Mesendoderm (in vitro differentiated cells): ENCODE results near the gene RNF141.

Experiments used
- DNase-seq: peaks from one replicate; pipeline ENCODE4 v3.0.0; 2013
- H2AK5ac ChIP-seq: 2 replicates; pipeline ENCODE4 v1.6.1; 2013; ENCODE audit warnings: low read length, inconsistent platforms
- H2BK120ac ChIP-seq: 2 replicates; pipeline ENCODE4 v1.6.1; 2013; ENCODE audit warnings: low read depth, mild to moderate bottlenecking, low read length, moderate library complexity, mixed read lengths
- H2BK15ac ChIP-seq: replicated peaks from 2 replicates; pipeline ENCODE4 v1.6.1; 2013; ENCODE audit warnings: low read depth, mild to moderate bottlenecking, moderate library complexity
- H2BK5ac ChIP-seq: 2 replicates; pipeline ENCODE4 v1.6.1; 2013; ENCODE audit warnings: low read length, inconsistent platforms
- H3K18ac ChIP-seq: 2 replicates; pipeline ENCODE4 v1.6.1; 2013; ENCODE audit warnings: mild to moderate bottlenecking, low read length, mixed read lengths
- H3K23ac ChIP-seq: one replicate; pipeline ENCODE4 v1.6.1; 2013; ENCODE audit warnings: low read length
- H3K27ac ChIP-seq: 2 replicates; pipeline ENCODE4 v1.5.1; 2013; ENCODE audit warnings: low read depth, mild to moderate bottlenecking, inconsistent platforms, low read length, moderate library complexity
- H3K27me3 ChIP-seq: 2 replicates; pipeline ENCODE4 v1.6.1; 2013; ENCODE audit warnings: low read length, control low read depth, mild to moderate bottlenecking, inconsistent platforms; ENCODE audit not compliant: insufficient read depth, poor library complexity
- H3K36me3 ChIP-seq: 2 replicates; pipeline ENCODE4 v1.6.1; 2013; ENCODE audit warnings: low read length, inconsistent platforms; ENCODE audit not compliant: control insufficient read depth, insufficient read depth
- H3K4ac ChIP-seq: one replicate; pipeline ENCODE4 v1.6.1; 2013; ENCODE audit warnings: low read depth, mild to moderate bottlenecking, low read length, moderate library complexity
- H3K4me1 ChIP-seq: 2 replicates; pipeline ENCODE4 v1.6.1; 2013; ENCODE audit warnings: low read depth, low read length, inconsistent platforms; ENCODE audit not compliant: control insufficient read depth
- H3K4me2 ChIP-seq: 2 replicates; pipeline ENCODE4 v1.6.1; 2013; ENCODE audit warnings: low read length
- H3K4me3 ChIP-seq: 2 replicates; pipeline ENCODE4 v1.5.1; 2013; ENCODE audit warnings: mild to moderate bottlenecking, low read length
- H3K56ac ChIP-seq: one replicate; pipeline ENCODE4 v1.6.1; 2013; ENCODE audit warnings: low read length
- H3K79me1 ChIP-seq: 2 replicates; pipeline ENCODE4 v1.6.1; 2013; ENCODE audit warnings: low read length, inconsistent platforms
- H3K79me2 ChIP-seq: 2 replicates; pipeline ENCODE4 v1.6.1; 2013; ENCODE audit warnings: mild to moderate bottlenecking, low read length; ENCODE audit not compliant: control insufficient read depth, insufficient read depth
- H3K9ac ChIP-seq: 2 replicates; pipeline ENCODE4 v1.6.1; 2013; ENCODE audit warnings: low read length, inconsistent platforms
- H4K5ac ChIP-seq: one replicate; pipeline ENCODE4 v1.6.1; 2013; ENCODE audit warnings: low read length
- H4K8ac ChIP-seq: one replicate; pipeline ENCODE4 v1.6.1; 2013; ENCODE audit warnings: low read depth, mild to moderate bottlenecking, control low read depth, low read length, moderate library complexity
- WGBS: extraction: QIAGEN DNeasy Blood & Tissue Kit; methylation state at CpG from one replicate; pipeline ENCODE4 v1.1.7; 2013; ENCODE audit warnings: low lambda C conversion rate, missing lambda C conversion rate; ENCODE audit not compliant: insufficient coverage; ENCODE audit errors: extremely low coverage; 5-methylcytosine and 5-hydroxymethylcytosine counted together

RNF141 gene

GRCh38 chr11:10480760-10481159 lies 60.2 kb downstream of the RNF141 start:
- Histone ChIP-seq H3K56ac (no peak overlapping the region), H3K79me1 (no peaks in the 10 kb centered on the region), H4K8ac (no peak overlapping the region), H4K5ac (no peak overlapping the region), H3K23ac (no peak overlapping the region), H3K79me2 (no peaks in the 10 kb centered on the region), H2BK120ac (no peak overlapping the region), H3K4ac (no peak overlapping the region), H3K18ac (no peak overlapping the region), H2AK5ac (no peak overlapping the region), H2BK5ac (no peak overlapping the region), H3K9ac (no peak overlapping the region), H3K27me3 (no peaks in the 10 kb centered on the region), H3K36me3 (no peaks in the 10 kb centered on the region), H3K4me3 (no peak overlapping the region), H3K4me1 (no peaks in the 10 kb centered on the region), H2BK15ac (no peak overlapping the region), H3K27ac (no peak overlapping the region), H3K4me2 (no peak overlapping the region)
- no peak for DNase-seq
- WGBS = no CpG with 5 or more reads among the region's 2 CpGs

- Histone ChIP-seq H3K4me3 (no peak overlapping the region), H3K79me1 (no peaks in the 10 kb centered on the region), H3K36me3 (no peaks in the 10 kb centered on the region), H3K27ac (no peak overlapping the region), H4K8ac (no peak overlapping the region), H2BK5ac (no peak overlapping the region), H3K4me1 (no peaks in the 10 kb centered on the region), H3K56ac (no peak overlapping the region), H3K9ac (no peak overlapping the region), H4K5ac (no peak overlapping the region), H3K18ac (no peak overlapping the region), H3K27me3 (no peaks in the 10 kb centered on the region), H2BK15ac (no peak overlapping the region), H2AK5ac (no peak overlapping the region), H3K4me2 (no peak overlapping the region), H2BK120ac (no peak overlapping the region), H3K79me2 (no peaks in the 10 kb centered on the region), H3K4ac (no peak overlapping the region), H3K23ac (no peak overlapping the region)
- no peak for DNase-seq
- WGBS = no CpG with 5 or more reads among the region's 6 CpGs
These were observed 61.0 kb downstream of the RNF141 start for GRCh38 chr11:10480026-10480425.

- WGBS = no CpG with 5 or more reads among the region's 16 CpGs
- H3K4ac ChIP-seq = no peak overlapping the region
- no peaks in the 10 kb centered on the region for H3K36me3 ChIP-seq
These were observed 62.1 kb downstream of the RNF141 start for GRCh38 chr11:10478574-10479550.

GRCh38 chr11:10478066-10478465 lies 62.9 kb downstream of the RNF141 start:
- Histone ChIP-seq H2AK5ac (no peak overlapping the region), H2BK15ac (no peak overlapping the region), H3K4me2 (no peak overlapping the region), H3K27me3 (no peaks in the 10 kb centered on the region), H2BK120ac (no peak overlapping the region), H2BK5ac (no peak overlapping the region), H3K4ac (no peak overlapping the region), H3K36me3 (no peaks in the 10 kb centered on the region), H3K4me1 (peaks cover 2% of the 10 kb centered on the region), H3K18ac (no peak overlapping the region), H4K5ac (no peak overlapping the region), H3K23ac (no peak overlapping the region), H3K79me2 (no peaks in the 10 kb centered on the region), H3K56ac (no peak overlapping the region), H3K79me1 (no peaks in the 10 kb centered on the region), H4K8ac (no peak overlapping the region), H3K27ac (no peak overlapping the region), H3K4me3 (no peak overlapping the region), H3K9ac (no peak overlapping the region)
- DNase-seq = peak; percentile 63
- WGBS = no CpG with 5 or more reads among the region's 3 CpGs

More at GRCh38 chr11:10478574-10479550, 62.1 kb downstream of the RNF141 start:
- H3K23ac ChIP-seq = no peak overlapping the region
- H3K79me2 ChIP-seq = no peaks in the 10 kb centered on the region
- H3K18ac ChIP-seq = no peak overlapping the region
- H3K9ac ChIP-seq = no peak overlapping the region
- no peak overlapping the region for H4K5ac ChIP-seq
- H3K4me3 ChIP-seq = no peak overlapping the region
- no peaks in the 10 kb centered on the region for H3K4me1 ChIP-seq
- no peak for DNase-seq
- no peak overlapping the region for H2BK120ac ChIP-seq
- no peak overlapping the region for H3K4me2 ChIP-seq
- no peak overlapping the region for H3K56ac ChIP-seq
- H3K79me1 ChIP-seq = no peaks in the 10 kb centered on the region
- H4K8ac ChIP-seq = no peak overlapping the region
- H2AK5ac ChIP-seq = no peak overlapping the region
- no peak overlapping the region for H3K27ac ChIP-seq
- no peak overlapping the region for H2BK5ac ChIP-seq
- H2BK15ac ChIP-seq = no peak overlapping the region
- H3K27me3 ChIP-seq = no peaks in the 10 kb centered on the region

GRCh38 chr11:10477690-10478046 lies 63.3 kb downstream of the RNF141 start:
- H3K4me2 ChIP-seq = no peak overlapping the region
- no peaks in the 10 kb centered on the region for H3K36me3 ChIP-seq
- no peak overlapping the region for H3K4ac ChIP-seq
- H2BK120ac ChIP-seq = no peak overlapping the region
- no peak overlapping the region for H2BK15ac ChIP-seq
- peaks cover 2% of the 10 kb centered on the region for H3K4me1 ChIP-seq
- no peaks in the 10 kb centered on the region for H3K27me3 ChIP-seq
- no peak for DNase-seq
- no peaks in the 10 kb centered on the region for H3K79me2 ChIP-seq
- no peaks in the 10 kb centered on the region for H3K79me1 ChIP-seq
- WGBS = no CpG with 5 or more reads among the region's 8 CpGs
- no peak overlapping the region for H3K18ac ChIP-seq
- H2BK5ac ChIP-seq = no peak overlapping the region
- H3K4me3 ChIP-seq = no peak overlapping the region
- H3K23ac ChIP-seq = no peak overlapping the region
- H3K9ac ChIP-seq = no peak overlapping the region
- no peak overlapping the region for H3K56ac ChIP-seq
- no peak overlapping the region for H4K8ac ChIP-seq
- no peak overlapping the region for H3K27ac ChIP-seq
- no peak overlapping the region for H4K5ac ChIP-seq
- no peak overlapping the region for H2AK5ac ChIP-seq
